OCI-LY3 (cell line): ENCODE results near the gene RHOT1.
"Not testable (repeated sequence)": the region's sequence is repeated elsewhere in the genome, so short reads cannot be mapped to it uniquely, and the experiment has no call there.

ENCODE experiments used
- H2AFZ ChIP-seq: fragments of 200-600, 300-600 bp; shearing (Covaris generic); 2 replicates; pipeline ENCODE4 v1.6.0; 2014; ENCODE audit warnings: antibody characterized with exemption, low read depth, low read length
- H3K27ac ChIP-seq: fragments of 200-600, 300-600 bp; sonication (generic); 2 replicates; pipeline ENCODE4 v1.5.1; 2014; ENCODE audit warnings: mild to moderate bottlenecking, low read length, moderate library complexity, mixed read lengths
- H3K27me3 ChIP-seq: fragments of 200-600, 300-600 bp; sonication (generic); 2 replicates; pipeline ENCODE4 v1.6.1; 2014; ENCODE audit warnings: low read depth, low read length, mixed read lengths
- H3K36me3 ChIP-seq: fragments of 200-600, 300-600 bp; sonication (generic); replicated peaks from 2 replicates; pipeline ENCODE3; 2014; ENCODE audit warnings: low read depth, low read length, mixed read lengths
- H3K4me1 ChIP-seq: fragments of 300-600, 200-600 bp; sonication (generic); 2 replicates; pipeline ENCODE4 v1.6.1; 2014; ENCODE audit warnings: low read length, mixed read lengths
- H3K4me2 ChIP-seq: fragments of 200-600, 300-600 bp; sonication (generic); 2 replicates; pipeline ENCODE4 v1.6.1; 2014; ENCODE audit warnings: low read length, mixed read lengths
- H3K4me3 ChIP-seq: fragments of 300-600, 200-600 bp; sonication (generic); 2 replicates; pipeline ENCODE4 v1.5.1; 2014; ENCODE audit warnings: antibody characterized with exemption, mild to moderate bottlenecking, low read length, moderate library complexity
- H3K79me2 ChIP-seq: fragments of 300-600, 200-600 bp; shearing (Covaris generic); 2 replicates; pipeline ENCODE4 v1.6.1; 2014; ENCODE audit warnings: mild to moderate bottlenecking, low read length, mixed read lengths
- H3K9ac ChIP-seq: fragments of 300-600, 200-600 bp; shearing (Covaris generic); 2 replicates; pipeline ENCODE4 v1.6.0; 2014; ENCODE audit warnings: mild to moderate bottlenecking, low read length, moderate library complexity
- H3K9me3 ChIP-seq: fragments of 200-600, 300-600 bp; shearing (Covaris generic); 2 replicates; pipeline ENCODE4 v1.6.1; 2014; ENCODE audit warnings: low read length, mixed read lengths; ENCODE audit not compliant: insufficient read depth
- H4K20me1 ChIP-seq: fragments of 200-600, 300-600 bp; sonication (generic); 2 replicates; pipeline ENCODE4 v1.6.1; 2016; ENCODE audit warnings: low read length, mixed read lengths; ENCODE audit not compliant: insufficient read depth
- EZH2phosphoT487 ChIP-seq: fragments of 200-600 bp; shearing (Covaris generic); IDR thresholded peaks from 2 replicates; pipeline ENCODE4 v1.6.1; 2018; ENCODE audit warnings: antibody characterized with exemption, mixed run types, low read depth
- TF ChIP-seq, protein P1 (sequence below): fragments of 200-600, 300-600 bp; sonication (generic); IDR thresholded peaks from 2 replicates; pipeline ENCODE4 v1.5.1; 2014; ENCODE audit warnings: antibody characterized with exemption, low read length, low read depth

RHOT1 gene

DNA sequence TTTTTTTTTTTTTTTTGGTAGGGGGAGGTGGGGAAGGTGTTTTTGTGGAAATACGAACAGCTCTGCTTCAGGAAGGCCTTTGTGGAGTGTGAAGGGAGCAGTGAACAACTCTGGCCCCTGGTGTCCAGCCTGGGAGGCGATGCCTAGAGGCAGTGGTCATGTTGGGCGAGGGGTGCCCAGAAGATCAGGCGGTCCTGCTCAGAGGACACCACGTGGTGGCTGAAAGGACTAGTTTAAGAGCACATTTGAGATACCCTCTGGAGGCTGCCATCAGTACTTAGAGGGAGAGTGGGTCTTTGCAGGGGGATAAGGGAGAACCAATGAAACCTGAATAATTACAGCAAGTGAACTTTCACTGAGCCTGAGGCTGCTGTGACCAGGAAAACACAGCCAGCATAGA lies 40.1 kb upstream of the RHOT1 start:
- no peak for TF ChIP-seq EZH2phosphoT487
- TF ChIP-seq, protein P1, sequence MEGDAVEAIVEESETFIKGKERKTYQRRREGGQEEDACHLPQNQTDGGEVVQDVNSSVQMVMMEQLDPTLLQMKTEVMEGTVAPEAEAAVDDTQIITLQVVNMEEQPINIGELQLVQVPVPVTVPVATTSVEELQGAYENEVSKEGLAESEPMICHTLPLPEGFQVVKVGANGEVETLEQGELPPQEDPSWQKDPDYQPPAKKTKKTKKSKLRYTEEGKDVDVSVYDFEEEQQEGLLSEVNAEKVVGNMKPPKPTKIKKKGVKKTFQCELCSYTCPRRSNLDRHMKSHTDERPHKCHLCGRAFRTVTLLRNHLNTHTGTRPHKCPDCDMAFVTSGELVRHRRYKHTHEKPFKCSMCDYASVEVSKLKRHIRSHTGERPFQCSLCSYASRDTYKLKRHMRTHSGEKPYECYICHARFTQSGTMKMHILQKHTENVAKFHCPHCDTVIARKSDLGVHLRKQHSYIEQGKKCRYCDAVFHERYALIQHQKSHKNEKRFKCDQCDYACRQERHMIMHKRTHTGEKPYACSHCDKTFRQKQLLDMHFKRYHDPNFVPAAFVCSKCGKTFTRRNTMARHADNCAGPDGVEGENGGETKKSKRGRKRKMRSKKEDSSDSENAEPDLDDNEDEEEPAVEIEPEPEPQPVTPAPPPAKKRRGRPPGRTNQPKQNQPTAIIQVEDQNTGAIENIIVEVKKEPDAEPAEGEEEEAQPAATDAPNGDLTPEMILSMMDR, result no peak
- H3K4me3 ChIP-seq, result no peak overlapping the region
- no peaks in the 10 kb centered on the region for H3K79me2 ChIP-seq
- H3K27ac ChIP-seq, result no peak overlapping the region
- no peak overlapping the region for H3K9ac ChIP-seq
- no peaks in the 10 kb centered on the region for H3K9me3 ChIP-seq
- H3K4me2 ChIP-seq, result no peak overlapping the region
- H3K36me3 ChIP-seq, result no peaks in the 10 kb centered on the region
- H3K27me3 ChIP-seq, result peaks cover 3% of the 10 kb centered on the region; the same call in 1 of the 2 replicates
- no peaks in the 10 kb centered on the region for H4K20me1 ChIP-seq
- peaks cover 1% of the 10 kb centered on the region; the same call in 1 of the 2 replicates for H3K4me1 ChIP-seq
- H2AFZ ChIP-seq, result no peak overlapping the region

DNA sequence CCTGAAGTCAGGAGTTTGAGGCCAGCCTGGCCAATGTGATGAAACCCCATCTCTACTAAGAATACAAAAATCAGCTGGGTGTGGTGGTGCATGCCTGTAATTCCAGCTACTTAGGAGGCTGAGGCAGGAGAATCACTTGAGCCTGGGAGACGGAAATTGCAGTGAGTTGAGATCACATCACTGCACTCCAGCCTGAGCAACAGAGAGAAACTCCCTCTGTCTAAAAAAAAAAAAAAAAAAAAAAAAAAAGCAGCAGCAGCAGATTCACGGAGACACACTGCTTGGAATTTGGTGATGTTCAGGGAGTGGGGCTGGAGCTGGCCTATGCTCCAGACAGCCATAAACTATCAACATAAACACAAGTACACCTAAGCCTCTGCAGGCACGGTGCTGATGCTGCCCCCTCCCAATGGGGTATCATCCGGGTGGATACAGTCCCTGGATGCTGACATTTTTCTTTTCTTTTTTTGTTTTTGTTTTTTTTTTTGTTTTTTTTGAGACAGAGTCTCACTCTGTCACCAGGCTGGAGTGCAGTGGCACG lies 39.6 kb upstream of the RHOT1 start:
- no peaks in the 10 kb centered on the region for H3K36me3 ChIP-seq
- no peaks in the 10 kb centered on the region for H4K20me1 ChIP-seq
- peaks cover 4% of the 10 kb centered on the region; the same call in 1 of the 2 replicates for H3K4me1 ChIP-seq
- H3K27me3 ChIP-seq, result peaks cover 3% of the 10 kb centered on the region; the same call in 1 of the 2 replicates
- H3K9ac ChIP-seq, result no peak overlapping the region
- no peak overlapping the region for H3K4me2 ChIP-seq
- no peak overlapping the region for H3K4me3 ChIP-seq
- no peaks in the 10 kb centered on the region for H3K79me2 ChIP-seq
- H3K9me3 ChIP-seq, result no peaks in the 10 kb centered on the region
- H2AFZ ChIP-seq, result no peak overlapping the region
- TF ChIP-seq, protein P1, result no peak
- no peak for TF ChIP-seq EZH2phosphoT487
- no peak overlapping the region for H3K27ac ChIP-seq

DNA sequence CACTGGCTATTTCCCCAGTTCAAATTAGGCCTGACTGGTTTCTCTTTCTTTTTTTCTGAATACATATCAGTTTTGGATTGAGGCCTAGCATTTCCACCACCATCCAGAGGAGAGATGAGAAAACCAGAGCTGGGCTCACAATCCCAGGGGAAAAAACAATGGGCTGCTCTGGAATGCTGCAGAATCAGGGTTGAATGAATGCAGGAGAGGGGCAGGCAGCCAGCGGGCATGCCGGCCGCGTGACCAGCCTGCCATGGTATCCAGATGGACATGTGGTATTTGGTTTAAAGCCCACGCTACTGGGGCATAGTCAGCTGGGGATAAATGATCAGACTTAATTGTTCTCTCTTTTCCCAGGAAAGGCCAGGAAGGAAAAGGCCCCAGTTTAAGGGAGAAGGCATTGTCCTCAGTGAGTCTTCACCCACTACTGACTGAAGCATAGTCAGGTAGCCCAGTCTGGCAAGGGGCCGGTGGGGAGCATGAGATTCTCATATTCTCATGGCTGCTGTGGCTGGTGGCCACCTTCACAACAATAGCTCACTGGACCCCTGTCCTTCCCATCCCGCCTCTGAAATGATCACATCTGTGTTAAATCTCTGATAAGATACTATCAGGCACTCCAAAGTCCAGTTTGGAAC lies 38.7 kb upstream of the RHOT1 start:
- Histone ChIP-seq H3K4me1 (peaks cover 4% of the 10 kb centered on the region; the same call in 1 of the 2 replicates), H2AFZ (peak overlapping the region; percentile 94), H4K20me1 (no peaks in the 10 kb centered on the region), H3K9ac (no peak overlapping the region), H3K27me3 (peaks cover 3% of the 10 kb centered on the region; the same call in 1 of the 2 replicates), H3K79me2 (no peaks in the 10 kb centered on the region), H3K36me3 (no peaks in the 10 kb centered on the region), H3K9me3 (no peaks in the 10 kb centered on the region), H3K4me2 (no peak overlapping the region), H3K27ac (no peak overlapping the region), H3K4me3 (no peak overlapping the region)
- TF ChIP-seq, protein P1, result no peak
- no peak for TF ChIP-seq EZH2phosphoT487

DNA sequence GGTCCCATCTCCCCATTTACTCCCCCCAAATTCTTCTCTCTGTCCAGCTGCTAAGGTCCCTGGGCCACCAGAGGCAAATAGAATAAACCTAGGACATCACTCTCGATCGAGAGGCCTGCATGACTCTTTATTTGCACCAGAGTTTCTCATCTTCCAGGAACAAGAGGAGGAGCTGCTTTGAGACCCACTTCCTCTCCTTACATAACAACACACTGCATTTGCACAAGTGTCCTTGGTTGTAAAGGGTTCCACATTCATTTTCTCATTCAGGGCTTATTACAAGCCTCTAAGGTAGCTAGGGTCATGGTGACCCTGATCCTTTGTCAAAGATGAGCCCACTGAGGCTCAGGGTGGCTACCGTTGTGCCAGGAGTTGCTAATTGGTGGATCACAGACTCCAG lies 38.1 kb upstream of the RHOT1 start:
- H3K4me1 ChIP-seq, result peaks cover 4% of the 10 kb centered on the region; the same call in 1 of the 2 replicates
- H3K79me2 ChIP-seq, result no peaks in the 10 kb centered on the region
- H3K27me3 ChIP-seq, result no peaks in the 10 kb centered on the region
- H4K20me1 ChIP-seq, result no peaks in the 10 kb centered on the region
- H3K9ac ChIP-seq, result no peak overlapping the region
- H3K9me3 ChIP-seq, result no peaks in the 10 kb centered on the region
- no peak overlapping the region for H3K4me2 ChIP-seq
- no peak overlapping the region for H3K27ac ChIP-seq
- H3K4me3 ChIP-seq, result no peak overlapping the region
- peak overlapping the region; percentile 94 for H2AFZ ChIP-seq
- H3K36me3 ChIP-seq, result no peaks in the 10 kb centered on the region
- TF ChIP-seq, protein P1, result no peak
- TF ChIP-seq EZH2phosphoT487, result no peak

DNA sequence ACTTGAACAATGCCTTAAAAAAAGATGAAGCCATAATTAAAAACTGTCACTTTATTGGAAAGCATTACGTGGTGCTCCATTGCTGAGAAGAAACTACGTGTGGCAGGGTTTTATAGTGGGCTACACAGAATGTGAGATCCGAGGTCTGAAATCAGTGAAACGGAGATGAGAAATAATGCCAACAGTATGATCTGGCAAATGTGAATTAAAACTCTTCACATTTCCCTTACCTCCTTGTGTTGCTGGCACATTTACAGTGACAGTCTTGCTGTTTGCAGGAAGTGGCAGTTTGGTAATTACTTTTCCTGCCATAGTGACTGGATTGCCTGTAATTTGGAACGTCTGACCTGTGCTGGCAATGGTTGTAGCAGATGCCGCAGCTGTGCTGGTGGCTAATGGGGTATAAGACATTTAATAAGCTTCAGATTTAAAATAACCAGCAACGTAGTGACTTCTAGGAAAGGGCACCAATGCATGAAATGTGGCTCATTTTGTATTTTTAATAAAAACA lies 35.8 kb upstream of the RHOT1 start:
- H2AFZ ChIP-seq, result 0 out of 2 replicates have a peak overlapping the region, but pooled peaks have one; percentile 43
- H3K9ac ChIP-seq, H3K9me3 ChIP-seq, H3K4me1 ChIP-seq, H3K36me3 ChIP-seq, H4K20me1 ChIP-seq, H3K27me3 ChIP-seq, H3K79me2 ChIP-seq, H3K27ac ChIP-seq: not testable (repeated sequence)
- peak overlapping the region; percentile 45 for H3K4me2 ChIP-seq
- H3K4me3 ChIP-seq, result peak overlapping the region; percentile 43

DNA sequence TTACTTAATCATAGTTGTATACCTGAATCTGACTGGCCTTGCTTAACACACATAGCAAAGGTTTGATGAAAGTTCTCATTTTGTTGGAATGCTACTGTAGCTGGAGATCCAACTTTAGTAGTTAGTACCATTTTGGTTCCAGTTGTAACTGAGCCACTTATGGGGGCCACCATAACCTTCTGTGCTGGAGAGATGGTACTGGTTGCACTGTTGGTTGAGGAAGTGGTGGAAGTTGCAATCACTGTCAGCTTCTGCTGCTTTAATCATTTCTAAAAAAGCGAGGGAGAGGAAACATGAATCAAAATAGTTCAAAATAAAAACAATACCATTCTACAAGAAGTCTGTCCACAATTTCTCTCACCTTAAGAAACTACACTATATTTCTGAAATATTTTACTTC lies 35.1 kb upstream of the RHOT1 start:
- peak overlapping the region; percentile 45 for H3K4me2 ChIP-seq
- not testable (repeated sequence) for H3K79me2 ChIP-seq, H3K27ac ChIP-seq, H3K9me3 ChIP-seq, H4K20me1 ChIP-seq, H3K9ac ChIP-seq, H3K4me1 ChIP-seq, H3K36me3 ChIP-seq, H3K27me3 ChIP-seq
- H3K4me3 ChIP-seq, result peak overlapping the region; percentile 43
- H2AFZ ChIP-seq, result peak overlapping the region; percentile 43
